K562 (cell line): ENCODE results near the gene DCST1. TPM values are rescaled to one million over a fixed set of nuclear protein-coding genes. Genes with fewer than 3 reads are reported as not detected.

Source experiments
- CTBP1 ChIP-seq: fragments of 450-650 bp; IDR thresholded peaks from 2 replicates; pipeline ENCODE4 v1.6.1; 2016; ENCODE audit warnings: borderline replicate concordance
- MGA ChIP-seq: fragments of 450-650 bp; IDR thresholded peaks from 2 replicates; pipeline ENCODE4 v1.6.1; 2016; ENCODE audit warnings: mild to moderate bottlenecking, moderate library complexity
- PHF20 ChIP-seq: fragments of 450-650 bp; IDR thresholded peaks from 2 replicates; pipeline ENCODE4 v1.6.1; 2018; ENCODE audit not compliant: partially characterized antibody
- SMARCA4 ChIP-seq: fragments of 450-650 bp; IDR thresholded peaks from 2 replicates; pipeline ENCODE4 v1.6.1; 2016
- ZBTB40 ChIP-seq, 2 experiments: fragments of 450-650 bp in 1 of 2; sonication (generic) in 1 of 2; formaldehyde crosslinking in 1 of 2; IDR thresholded peaks; 2 replicates each; pipeline versions ENCODE4 v1.7.1 to v1.9.0; 2016 to 2022; ENCODE audit warnings: inconsistent platforms in 1 of 2, mild to moderate bottlenecking in 1 of 2, missing genetic modification reagents in 1 of 2
- polyA plus RNA-seq, 8 experiments: library from polyadenylated mRNA; depleted of rRNA in 4 of 8; stranded (reverse) in 5 of 8; unstranded in 3 of 8; fragments of >200 nt; fragmentation: Nextera tagmentation in 2 of 8; fragmentation: Illumina TruSeq in 1 of 8; extraction: Ambion mirVana in 2 of 8; extraction: Trizol in 1 of 8; gene quantifications; 2 replicates each; pipeline versions ENCODE4 v1.2.1 to v1.2.3, GENCODE V29; 2011 to 2014; ENCODE audit warnings: inconsistent platforms in 1 of 8, missing spikeins in 1 of 8
- total RNA-seq, 7 experiments: library from RNA; depleted of rRNA in 6 of 7; stranded (reverse); fragments of >200 nt in 6 of 7; fragmentation: Illumina TruSeq in 2 of 7; extraction: Trizol in 2 of 7; gene quantifications; 2 replicates each; pipeline versions ENCODE4 v1.2.1 to v1.2.3, GENCODE V29; 2011 to 2021; ENCODE audit warnings: low replicate concordance in 1 of 7

DCST1 gene
- total and polyA plus RNA-seq, 9 of the 15 experiments (the other 6 are each of a cell fraction or from before 2014, with no cell fraction given), result not detected

- 0 out of 2 replicates have a peak, but pooled peaks have one; percentile 14 for TF ChIP-seq ZBTB40 (IDR thresholded peaks at IDR 0.05)
- TF ChIP-seq ZBTB40 (CRISPR knock-in tag; IDR thresholded peaks at IDR 0.05), result no peak
- peak; percentile 54 for TF ChIP-seq PHF20
- peak; percentile 57; the same call in 1 of the 2 replicates for TF ChIP-seq MGA
- TF ChIP-seq SMARCA4, result 0 out of 2 replicates have a peak, but pooled peaks have one; percentile 17
- TF ChIP-seq CTBP1, result peak; percentile 94
Measured at GRCh38 chr1:155070721-155071569, 37.3 kb downstream of the DCST1 start (continued).
